HG03045 (cell line): ENCODE measurements around the gene SNX33.
"Not testable (repeated sequence)": the region's sequence is repeated elsewhere in the genome, so short reads cannot be mapped to it uniquely, and the experiment has no call there.

ENCODE experiments used
- ATAC-seq: cut with Tn5 transposase; IDR thresholded peaks from one replicate; pipeline ENCODE4 v1.9.1; 2021; ENCODE audit warnings: mild to moderate bottlenecking, moderate library complexity; ENCODE audit not compliant: unreplicated experiment

Gene SNX33

DNA sequence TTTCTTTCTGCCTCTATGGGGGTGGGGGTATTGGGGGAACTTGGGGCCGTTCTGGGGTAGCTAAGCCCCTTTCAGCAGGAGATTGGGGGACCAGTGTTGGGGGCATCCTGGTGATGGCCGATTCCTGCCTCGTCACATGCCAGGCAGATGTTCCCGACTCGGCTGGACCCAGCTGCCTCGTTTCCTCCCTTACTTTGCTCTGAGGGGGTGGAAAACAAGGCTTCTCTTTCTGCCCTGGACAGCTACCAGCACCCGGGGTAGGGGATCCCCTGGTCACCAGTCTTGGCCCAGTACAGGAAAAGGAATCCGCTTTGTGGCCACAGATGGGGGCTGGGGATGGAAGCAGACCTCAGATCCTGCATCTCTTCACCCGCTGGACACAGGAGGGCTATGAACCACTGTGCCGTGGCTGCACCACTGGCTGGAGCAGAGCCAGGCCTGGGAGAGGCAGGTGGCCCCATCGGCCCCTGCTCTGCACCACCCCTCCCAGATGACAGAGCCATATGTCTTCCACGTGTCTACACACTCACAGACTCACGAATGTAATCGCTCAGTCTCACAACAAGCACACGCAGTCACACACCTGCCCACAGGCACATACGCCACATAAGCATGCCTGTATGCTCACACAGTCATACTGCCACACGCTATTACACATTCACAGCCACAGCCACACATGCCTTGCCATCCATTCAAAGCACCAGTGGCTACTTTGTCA lies 12.4 kb downstream of the SNX33 start:
- ATAC-seq, result no peak

DNA sequence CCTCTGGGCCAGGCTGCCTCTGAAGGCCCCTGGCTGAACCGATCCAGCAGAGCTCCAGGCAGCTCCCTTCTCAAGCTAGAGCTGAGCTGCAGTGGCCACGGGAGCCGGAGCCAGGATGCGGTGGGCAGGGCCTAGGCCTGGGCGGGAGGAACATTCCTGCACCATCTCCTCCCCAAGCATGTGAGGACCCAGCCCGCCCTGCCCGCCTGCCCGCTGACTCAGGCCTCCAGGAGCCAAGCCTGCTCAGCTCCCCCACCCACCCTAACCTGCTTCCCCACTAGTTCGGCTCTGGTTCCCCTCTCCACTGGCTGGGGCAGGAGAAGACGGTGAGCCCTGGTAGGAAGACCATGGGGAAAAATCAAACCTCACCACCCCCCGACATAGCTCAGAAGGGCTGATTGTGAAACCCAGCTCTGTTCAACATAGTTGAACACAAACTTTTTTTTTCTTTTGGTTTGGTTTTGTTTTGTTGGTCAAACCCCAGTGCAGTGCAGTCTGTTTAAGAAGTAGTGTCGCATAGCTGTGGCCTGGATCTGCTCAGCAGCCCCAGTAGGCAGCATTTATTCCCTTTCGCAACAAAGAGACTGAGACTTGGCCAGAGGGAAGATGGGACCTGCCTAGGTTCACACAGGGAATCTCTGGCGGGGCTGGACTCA lies 13.5 kb downstream of the SNX33 start:
- no peak for ATAC-seq

DNA sequence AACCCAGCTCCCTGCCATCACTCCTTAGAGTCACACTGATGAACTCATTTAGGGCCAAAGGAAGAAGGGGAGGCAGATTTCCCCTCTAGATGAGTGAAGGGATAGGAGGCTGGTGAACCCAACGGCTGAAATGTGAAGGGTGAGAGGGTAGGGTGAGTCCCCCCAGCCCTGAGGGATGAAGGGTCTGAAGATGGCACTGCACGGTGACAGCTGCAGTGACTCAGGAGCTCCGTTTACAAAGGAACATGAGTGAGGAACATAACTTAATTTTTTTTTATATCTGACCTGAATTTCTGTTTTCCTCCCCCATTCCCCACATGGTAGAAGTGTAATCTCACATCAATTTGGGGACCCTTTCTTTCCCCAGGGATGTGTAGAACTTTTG lies 14.0 kb downstream of the SNX33 start:
- ATAC-seq, result no peak

DNA sequence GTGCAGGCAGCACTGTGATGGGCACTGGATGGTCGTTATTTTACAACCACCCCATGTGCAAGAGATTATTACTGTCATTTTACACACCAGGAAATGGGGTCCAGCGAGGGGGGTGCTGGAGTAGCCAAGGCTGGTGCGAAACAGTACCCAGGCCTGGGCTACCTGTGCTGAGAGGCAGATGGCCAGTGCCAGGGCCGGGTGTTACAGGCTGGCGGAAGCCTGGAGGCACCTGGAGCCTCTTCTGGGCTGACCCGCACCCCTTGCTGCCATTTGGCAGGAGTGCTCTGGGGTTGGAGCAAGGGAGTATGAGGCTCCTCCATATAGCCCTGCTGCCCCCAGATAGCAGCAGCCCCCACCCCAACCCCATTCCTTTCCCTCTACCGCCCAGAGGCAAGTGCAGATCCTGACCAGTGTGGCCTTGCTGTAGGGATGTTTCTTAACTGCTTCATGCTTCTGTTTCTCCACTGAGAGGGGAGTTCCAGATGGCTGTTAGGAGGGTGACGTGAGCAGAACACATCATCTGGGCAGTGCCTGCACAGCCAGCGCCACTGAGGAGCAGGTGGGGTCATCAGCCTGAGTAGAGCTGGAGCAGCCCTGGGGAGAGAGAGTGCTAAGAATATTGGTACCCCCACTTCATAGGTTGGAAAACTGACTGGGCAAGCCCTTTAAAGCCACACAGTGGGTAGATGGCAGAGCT lies 15.3 kb downstream of the SNX33 start:
- no peak for ATAC-seq

DNA sequence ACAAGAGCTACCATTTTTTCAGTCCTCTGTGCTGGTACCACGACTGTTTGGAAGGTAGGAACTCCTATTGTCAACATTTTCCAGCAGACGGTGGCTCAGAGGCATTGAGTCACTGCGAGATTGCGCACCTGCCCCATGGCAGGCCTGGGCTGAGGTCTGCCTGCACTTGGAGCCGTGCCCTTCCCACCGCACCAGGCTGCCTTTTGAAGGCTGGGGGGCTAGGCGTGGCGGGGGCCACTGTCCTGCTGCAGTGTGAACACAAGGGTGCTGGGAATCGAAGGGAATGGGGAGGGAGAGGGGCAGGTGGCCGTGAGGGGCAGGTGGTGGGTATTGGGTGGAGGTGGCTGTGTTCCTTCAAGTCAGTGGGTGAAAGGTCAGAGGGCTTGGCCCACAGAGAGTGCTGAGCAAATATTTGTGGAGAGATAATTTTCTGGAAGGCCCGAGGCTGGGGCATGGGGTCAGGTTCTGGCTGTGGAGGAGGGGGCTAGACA lies 16.3 kb downstream of the SNX33 start:
- no peak for ATAC-seq

DNA sequence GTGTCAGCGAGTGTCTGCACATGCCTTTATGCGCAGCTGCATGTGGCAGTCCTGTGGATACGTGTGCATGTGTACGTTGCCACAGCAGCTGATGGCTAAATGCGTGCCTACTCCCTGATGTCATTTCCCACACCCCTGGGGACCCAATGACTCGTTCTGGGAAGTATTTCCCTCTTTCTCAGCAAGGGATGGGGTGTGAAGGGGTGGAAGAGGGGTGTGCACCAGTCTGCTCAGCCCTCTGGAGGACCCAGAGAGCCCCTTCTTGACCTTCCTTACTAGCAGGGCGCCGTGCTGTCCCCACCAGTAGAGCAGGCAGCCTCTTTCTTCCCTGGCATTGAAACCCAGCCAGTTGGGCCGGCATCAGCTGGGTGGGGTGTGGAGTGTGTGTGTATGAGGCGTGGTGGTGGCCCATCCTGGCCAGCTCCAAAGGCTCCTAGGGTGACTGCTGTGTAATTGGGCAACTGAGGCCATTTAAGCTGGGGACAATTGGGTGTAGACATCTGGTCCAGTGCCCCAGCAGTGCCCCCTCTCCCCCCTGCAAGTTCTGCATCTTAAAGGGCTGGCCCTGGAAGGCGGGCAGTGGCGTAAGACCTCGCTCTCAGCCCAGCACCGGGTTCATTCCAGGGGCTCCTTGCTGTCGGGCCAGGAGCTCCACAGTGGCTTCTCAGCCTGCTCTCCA lies 19.2 kb downstream of the SNX33 start:
- ATAC-seq, result no peak

DNA sequence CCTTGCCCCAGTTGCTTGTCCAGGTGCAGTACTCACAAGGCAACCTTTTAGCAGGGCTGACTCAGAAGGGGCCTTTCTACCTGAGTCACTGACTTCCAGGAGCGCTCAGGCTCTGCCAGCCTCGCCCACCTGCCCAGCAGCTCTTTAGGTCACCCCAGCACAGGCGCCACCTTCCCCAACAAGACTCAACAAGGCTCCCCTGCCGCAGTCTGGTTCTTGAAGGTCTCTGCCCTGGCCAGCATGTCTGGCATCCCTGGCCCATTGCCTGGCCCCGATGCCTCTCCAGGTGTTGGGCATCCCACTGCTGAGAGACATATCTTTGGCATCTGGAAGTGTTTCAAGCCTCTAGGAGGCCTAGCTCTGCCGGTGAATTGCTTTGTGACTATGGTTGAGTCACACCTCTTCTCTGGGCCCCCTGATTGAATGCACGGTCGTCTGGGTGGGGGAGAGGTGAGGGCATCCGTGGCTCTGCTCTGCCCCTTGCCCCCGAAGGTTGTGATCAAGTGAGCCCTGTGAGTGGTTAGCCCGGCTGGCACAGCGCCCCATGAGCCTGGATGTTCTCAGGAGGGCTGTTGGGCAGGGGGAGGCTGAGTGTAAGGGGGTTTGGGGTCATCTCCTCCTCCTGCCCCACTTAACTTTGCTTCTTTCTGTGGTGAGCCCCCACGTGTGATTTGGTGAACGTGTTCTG lies 21.6 kb downstream of the SNX33 start:
- ATAC-seq, result no peak

DNA sequence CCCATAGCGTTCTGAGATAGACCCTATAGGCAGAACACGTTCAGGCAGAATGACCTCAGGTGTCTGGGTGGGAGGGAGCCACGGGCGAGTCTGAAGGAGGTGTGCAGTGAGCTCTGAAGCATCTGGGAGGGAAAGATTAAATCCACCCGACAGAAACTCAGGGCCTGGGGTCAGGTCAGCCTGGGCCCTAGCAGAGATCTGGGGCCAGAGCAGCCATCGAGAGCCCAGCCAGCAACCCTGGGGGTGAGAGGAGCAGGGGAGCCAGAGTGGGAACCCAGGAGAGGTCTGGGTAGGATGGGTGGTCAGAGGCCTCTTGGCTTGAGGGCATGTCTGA lies 22.1 kb downstream of the SNX33 start:
- ATAC-seq, result no peak

DNA sequence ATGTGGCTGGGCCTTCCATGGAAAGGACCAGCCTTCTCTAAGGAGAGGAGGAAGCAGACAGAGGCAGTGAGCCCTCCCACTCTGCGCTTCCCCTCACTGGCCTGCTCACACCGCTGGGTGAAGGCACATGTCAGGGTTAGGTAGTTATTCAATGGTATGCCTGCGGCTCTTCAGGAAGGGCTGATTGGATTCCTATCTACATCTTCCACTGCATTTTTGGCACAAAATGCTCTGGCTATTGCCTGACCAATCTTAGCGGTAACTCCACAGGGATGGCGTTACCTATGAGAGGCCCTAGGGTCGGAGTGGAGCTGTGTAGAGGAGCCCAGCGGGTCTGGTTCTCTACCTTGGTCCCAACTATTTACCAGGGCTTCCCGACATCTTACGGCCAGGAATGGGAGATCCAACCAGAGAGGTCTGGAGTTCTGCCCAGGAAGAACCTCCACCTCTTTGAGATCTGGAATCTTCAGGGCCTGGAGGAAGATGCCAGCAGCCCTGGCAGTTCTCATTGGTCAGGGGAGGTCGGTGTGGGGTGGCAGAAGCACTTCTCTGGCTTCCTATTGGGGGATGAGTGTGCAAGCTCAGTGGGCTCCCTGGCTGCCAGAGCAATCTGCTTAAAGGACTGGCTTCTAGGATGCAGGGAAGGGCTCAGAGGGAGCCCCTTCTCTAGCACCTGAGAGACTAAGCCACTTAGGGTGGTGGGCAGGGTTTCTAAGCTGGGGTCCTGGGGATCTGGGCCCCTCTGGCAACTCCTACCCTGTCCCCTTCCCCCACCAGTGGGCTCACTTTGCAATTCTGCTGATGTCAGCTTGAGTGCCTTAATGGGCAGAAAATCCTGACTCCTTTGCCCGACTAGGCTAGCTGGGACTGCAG lies 24.3 kb downstream of the SNX33 start:
- ATAC-seq, result no peak

DNA sequence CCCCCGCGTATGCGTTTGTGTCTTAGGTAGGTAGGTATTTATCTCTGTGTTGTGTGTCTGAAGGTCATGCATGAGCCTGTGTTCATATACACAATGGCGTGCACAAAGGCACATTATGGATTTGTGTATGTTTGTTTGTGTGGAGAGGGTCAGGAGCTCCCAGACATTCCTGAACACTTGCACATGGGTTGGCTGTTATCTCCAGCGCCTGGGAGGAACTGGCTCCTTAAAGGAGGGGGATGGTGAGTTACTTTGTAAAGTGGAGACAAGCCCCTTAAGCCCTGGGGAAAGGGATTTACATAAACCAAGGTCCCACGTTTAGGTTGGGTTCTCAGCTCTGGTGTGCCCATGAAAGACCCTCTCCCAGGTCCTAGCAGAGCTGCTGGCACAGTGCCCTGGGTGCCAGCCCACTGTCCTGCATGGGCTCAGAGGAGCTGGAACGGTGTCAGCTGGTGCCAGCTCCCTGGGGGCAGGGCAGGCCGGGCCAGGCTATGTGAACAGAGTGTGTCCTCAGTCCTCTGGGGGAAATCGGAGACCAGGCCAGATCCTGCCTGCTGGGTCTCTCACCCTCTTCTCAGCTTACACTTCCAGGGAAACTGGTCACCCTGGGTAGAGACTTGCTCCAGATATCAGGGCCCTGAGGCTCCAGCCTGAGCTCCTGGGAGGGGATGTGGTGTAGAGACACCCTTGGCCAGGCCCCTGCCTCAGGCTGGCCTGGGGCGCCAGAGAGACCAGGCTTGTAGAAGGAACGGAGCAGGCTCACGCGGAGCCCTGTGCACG lies 25.1 kb downstream of the SNX33 start:
- ATAC-seq, result no peak

DNA sequence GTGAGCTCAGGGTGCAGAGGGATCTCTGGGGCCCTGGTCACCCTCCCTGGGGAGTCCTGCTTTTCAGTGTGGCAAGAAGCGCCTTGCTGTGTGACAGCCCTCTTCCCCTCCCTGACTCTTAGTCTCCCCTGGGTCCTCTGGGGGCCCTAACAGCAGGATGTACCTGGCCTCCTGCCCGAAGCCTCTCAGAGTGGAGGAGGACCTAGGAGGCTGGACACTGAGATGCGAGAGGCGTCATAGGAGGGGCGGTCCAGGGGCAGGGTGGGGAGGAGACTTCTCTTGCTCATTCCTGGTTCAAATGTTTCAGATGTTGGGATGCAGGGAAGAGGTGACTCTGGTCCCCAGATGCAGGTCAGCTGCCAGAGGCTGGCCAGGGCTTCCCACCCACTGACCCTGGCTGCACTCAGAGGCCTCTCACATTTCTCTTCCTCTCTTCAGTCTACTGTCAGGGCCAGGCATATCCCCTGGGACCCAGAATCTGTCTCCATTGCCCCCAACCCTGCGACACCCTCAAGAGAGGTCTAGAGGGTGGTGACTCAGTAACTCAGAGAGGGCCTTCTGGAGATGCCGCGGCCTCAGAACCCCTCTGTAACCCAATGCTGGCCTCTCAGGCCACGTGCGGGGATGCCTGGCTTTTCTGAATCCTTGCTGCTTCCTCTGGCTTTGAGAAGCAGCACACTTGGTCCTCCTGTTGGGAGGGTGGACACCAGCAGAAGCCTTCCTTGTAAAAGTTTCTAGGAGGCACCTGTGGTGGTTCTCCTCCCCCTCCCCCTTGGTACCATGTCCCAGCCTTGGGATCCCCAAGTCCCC lies 25.9 kb downstream of the SNX33 start:
- ATAC-seq, result no peak

DNA sequence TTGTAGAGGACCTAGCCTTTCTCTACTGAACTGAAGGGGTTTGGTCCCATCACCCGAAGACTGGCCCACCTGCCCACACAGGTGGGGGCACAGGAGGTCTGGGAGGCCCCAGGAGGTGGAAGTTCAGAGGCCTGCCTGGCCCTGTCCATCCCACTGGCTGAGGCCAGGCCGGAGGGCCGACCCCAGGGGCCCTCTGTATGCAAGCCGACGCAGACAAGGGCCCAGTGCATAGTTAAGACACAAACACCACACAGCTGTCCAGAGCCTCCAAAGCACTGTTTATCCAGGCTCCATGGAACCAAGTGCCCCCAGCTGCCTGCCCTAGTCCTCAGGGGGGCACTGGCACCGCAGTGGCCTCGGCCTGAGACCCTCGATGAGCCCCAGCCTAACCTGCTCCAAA lies 26.7 kb downstream of the SNX33 start:
- ATAC-seq, result no peak

DNA sequence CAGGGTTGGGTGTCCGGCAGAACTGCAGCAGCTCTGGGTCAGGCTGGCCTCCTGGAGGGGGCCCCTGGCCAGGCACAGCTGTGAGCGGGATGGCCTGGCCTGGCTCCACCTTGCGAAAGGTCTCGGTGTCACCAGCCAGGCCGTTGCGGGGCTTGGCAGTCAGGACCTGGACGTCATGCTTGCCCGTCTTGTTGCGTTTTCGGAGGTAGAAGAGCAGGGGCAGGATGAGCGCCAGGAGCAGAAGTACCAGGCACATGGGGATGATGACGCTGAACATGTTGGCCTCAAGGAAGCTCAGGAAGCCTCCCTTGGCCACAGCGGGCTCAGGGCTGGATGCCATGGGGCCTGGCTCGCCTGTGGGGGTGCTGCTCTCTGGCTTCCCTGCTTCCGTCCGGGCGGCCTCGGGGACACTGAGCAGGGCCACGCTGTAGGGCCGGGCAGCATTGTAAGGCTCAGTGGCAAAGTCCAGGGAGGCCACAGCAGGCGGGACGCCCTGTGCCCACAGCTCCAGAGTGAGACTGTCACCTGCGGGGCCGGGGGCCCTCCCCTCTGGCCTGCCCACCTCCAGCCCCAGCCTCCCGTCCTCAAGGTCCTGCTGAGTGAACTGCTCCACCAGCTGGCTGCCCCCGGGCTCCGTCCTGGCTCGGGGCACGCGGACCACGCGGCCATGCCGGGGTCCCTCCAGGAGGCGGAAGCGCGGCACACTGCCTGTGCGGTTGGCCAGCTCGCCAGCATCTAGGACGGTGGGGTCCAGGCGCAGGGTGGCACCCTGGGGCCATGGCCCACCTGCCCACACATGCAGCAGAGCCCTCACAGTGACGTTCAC lies 28.1 kb downstream of the SNX33 start:
- no peak for ATAC-seq

DNA sequence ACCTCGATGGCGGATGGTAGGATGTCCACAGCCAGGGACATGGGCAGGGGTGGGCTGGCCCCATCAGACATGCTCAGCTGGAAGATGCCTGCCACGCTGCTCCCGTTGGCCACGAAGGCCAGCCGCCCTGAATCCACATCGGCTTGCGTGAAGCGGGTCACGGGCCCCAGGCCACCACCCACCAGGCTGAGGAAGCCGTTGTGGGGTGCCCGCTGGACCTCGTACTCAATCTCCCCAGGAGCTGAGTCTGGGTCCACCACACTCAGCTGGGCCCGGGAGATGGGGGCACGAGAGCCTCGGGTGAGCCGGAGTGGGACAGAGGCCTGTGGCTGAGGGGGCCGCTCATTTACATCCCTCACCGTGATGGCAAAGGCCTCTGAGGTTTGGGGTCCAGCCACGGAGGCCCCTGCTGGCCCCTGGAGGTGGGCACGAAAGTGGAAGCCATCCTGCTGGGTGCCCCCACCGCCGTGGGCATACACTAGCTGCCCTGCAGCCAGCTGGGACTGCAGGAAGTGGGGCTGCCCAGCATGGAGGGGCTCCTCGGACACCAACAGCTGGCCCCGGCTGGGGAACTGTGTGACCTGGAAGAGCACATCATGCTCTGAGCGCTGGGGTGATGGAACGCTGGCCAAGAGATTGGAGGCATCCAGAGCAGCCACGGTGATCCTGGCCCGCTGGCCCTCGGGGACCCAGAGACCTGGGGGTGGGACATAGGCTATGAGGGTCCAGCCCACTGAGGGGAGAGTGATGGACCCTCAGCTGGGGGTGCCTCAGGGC lies 29.2 kb downstream of the SNX33 start:
- ATAC-seq, result no peak

DNA sequence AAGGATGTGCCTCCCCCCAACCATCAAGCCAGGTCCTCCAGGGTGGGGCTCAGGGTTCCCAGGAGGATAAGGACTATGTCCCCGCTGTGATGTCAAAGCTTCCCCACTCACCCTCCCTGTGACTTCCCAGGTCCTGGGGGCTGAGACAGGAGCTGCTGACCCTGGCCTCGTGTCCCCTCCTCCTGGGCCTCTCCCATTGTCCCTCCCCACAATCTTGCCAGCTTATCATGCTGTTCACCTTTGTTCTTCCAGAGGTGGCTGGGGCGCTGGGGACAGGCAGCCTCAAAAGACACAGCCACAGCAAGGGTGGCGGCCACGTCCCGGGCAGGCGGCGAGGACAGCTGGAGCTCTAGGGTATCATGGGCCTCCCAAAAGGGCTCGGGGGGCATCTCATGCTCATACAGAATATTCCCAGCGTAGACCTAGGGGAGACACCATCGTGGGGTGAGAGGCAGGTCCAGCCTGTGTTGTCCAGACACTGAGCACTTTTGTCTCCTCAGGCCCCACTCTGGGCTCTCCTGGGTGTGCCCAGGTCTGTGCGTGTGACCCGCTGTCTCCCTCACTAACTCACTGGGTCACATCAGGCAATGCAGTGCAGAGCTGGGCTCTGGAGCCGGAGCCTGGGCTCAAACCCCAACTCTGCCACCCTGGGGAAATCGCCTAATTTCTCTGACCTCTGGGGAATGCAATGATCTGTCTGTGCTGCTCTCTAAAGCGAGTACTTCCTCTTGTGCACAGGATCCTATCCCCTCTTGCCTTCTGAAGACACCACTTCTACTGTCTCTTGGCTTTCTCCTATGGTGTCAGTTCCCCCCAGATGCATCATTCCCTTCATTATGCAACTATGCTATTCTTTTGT lies 30.0 kb downstream of the SNX33 start:
- no peak for ATAC-seq

DNA sequence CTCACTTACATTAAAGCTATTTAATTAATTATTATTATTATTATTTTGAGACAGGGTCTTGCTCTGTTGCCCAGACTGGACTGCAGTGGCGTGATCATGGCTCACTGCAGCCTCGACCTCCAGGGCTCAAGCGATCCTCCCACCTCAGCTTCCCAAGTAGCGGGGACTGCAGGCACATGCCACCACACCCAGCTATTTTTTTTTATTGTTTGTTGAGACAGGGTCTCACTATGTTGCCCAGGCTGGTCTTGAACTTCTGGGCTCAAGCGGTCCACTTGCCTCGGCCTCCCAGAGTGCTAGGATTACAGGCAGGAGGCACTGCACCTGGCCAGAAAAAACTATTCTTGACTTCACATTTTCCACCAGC lies 30.6 kb downstream of the SNX33 start:
- ATAC-seq, result not testable (repeated sequence)
